HG03457 (cell line): Measurements from ENCODE around the gene RBM33.
"Not testable (repeated sequence)": the region's sequence is repeated elsewhere in the genome, so short reads cannot be mapped to it uniquely, and the experiment has no call there.

Source experiments
- ATAC-seq: cut with Tn5 transposase; IDR thresholded peaks from one replicate; pipeline ENCODE4 v1.9.1; 2021; ENCODE audit warnings: moderate number of reproducible peaks; ENCODE audit not compliant: unreplicated experiment

Gene RBM33

GRCh38 chr7:155662343-155663043 is 18.0 kb downstream of the RBM33 start:
- ATAC-seq = no peak

- ATAC-seq = no peak
These were observed 19.5 kb downstream of the RBM33 start for GRCh38 chr7:155663937-155664336.

- ATAC-seq = no peak
These were observed 20.9 kb downstream of the RBM33 start for GRCh38 chr7:155665079-155665956.

DNA sequence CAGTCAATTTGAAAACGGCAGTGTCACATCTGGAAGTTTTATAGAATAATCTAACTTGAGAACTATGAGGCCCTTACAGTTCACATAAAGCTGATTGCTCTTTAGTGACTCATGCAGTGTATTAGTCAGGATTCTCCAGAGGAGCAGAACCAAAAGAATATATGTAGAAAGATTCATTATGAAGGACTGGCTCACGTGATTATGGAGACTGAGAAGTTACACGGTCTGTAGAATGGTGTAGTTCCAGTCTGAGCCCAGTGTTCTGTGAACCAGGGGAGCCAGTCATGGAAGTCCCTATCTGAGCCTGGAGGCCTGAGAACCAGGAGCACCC is 21.5 kb downstream of the RBM33 start:
- ATAC-seq = no peak

DNA sequence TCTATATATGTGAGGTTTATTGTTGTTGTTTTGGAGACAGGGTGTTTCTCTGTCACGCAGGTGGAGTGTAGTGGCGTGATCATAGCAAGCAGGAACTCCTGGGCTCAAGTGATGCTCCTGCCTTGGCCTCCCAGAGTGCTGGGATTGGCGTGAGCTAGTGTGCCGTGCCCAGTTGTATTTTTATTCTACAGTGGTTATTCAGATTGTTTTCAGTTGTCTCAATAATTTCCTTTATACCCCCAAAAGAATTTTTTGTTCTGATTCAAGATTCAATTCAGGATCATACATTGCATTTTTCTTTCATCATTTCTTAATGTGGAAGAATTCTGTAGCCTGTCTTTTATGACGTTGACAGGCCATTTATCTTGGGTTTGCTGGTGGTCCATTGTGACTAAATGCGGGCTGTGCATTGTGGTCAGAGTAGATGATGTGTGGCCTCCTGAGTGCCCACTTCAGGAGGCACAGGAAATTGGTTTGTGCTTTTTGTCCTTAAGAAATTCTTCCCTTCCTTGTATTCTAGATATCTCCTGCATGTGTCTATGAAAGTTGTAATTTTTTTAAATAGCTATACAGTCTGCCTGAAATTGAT is 22.9 kb downstream of the RBM33 start:
- no peak for ATAC-seq

GRCh38 chr7:155669717-155670505 is 25.4 kb downstream of the RBM33 start:
- ATAC-seq = no peak

DNA sequence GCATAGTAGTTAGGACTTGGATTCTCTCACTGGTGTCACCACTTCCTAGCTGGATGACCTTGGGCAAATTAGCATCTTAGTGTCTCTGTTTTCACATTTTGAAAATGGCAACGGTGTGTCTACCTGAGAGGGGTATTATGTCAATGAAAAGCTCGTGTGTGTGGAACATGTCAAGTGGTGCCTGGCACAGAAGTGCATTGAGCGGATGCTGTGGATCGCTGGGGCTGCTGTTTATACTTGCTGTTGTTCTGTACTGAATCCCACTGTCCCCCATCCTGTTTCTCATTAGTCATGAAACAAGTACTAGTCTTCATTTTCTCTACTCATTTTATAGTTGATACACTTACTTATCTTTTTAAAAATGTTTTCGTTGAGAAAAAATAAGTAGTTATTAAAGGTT is 26.1 kb downstream of the RBM33 start:
- no peak for ATAC-seq

DNA sequence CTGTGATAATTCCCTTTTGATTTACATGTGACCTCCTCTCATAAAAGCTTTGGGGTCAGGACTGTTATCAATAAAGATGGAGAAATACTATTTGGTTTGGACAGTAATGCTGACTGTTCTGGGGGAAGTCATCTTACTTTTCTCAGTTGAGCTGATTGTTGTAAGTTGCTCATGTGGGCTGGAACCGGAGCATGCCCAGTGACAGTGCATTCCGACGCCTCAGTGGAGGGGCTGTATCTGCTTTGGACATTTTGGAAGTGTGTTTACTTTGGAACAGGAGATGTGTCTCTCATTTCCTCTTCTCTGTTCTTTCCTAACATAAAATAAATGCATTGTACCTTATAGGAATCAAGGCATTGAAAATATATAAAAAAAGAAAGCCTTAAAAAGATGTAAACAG is 30.1 kb downstream of the RBM33 start:
- no peak for ATAC-seq

GRCh38 chr7:155676052-155676451 is 31.6 kb downstream of the RBM33 start:
- ATAC-seq = no peak

GRCh38 chr7:155677688-155678087 is 33.2 kb downstream of the RBM33 start:
- no peak for ATAC-seq

GRCh38 chr7:155680124-155680523 is 35.7 kb downstream of the RBM33 start:
- no peak for ATAC-seq

DNA sequence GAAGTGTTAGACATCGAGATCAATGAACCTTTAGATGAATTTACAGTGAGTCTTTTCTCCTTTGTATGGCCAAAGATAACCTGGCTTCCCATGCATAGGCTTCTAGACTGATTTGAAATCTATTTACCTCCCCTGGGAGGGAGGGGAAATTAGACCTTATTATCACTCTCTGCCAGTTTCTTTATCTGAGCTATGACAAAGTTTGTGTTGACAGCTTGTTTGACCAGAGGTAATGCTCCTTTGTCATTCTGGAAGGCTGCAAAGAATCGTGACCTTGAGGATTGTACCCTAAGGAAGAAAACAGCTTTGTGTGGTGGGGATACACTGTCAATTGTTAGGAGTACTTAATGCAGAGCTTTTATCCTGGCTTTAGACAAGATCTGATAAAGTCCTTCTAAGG is 36.4 kb downstream of the RBM33 start:
- ATAC-seq = no peak

GRCh38 chr7:155681663-155682062 is 37.2 kb downstream of the RBM33 start:
- no peak for ATAC-seq

GRCh38 chr7:155682484-155682883 is 38.0 kb downstream of the RBM33 start:
- no peak for ATAC-seq

GRCh38 chr7:155683098-155683497 is 38.6 kb downstream of the RBM33 start:
- no peak for ATAC-seq

- ATAC-seq = no peak
These were observed 39.3 kb downstream of the RBM33 start for GRCh38 chr7:155683714-155684113.

GRCh38 chr7:155684543-155684942 is 40.1 kb downstream of the RBM33 start:
- ATAC-seq = no peak

DNA sequence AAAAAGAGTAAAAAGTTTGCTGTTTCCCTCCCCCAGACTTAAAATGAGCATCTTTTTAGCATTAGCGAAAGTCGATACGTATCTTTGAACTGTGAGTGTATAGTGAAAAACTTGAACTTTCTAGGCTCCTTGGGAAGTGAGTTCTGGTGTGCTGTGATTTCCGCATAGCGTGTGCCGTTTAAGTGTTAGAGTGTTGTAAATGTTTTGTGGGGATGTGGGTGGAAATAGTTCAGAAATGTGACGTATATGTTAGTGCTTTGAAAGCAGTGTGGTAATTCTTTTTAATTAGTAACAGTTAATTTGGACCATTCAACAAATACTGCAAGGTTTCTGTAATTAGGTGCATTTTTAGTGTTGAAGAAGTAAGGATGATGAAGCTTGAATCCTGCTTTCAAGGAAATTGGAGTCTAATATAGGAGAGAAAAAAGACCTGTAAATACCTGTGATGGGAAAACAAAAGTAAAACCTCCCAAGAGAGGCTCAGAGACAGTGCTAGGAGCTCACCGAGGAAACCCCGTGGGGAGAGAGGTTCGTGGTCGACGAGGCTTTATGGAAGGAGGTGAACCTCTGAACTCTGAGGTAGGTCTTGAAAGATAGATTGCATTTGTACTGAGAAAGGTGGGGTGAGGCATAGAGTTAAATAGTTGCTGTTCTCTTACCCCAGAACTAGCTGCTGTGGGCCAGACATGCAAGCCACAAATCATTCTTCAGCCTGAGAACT is 40.8 kb downstream of the RBM33 start:
- peak; percentile 89 for ATAC-seq

DNA sequence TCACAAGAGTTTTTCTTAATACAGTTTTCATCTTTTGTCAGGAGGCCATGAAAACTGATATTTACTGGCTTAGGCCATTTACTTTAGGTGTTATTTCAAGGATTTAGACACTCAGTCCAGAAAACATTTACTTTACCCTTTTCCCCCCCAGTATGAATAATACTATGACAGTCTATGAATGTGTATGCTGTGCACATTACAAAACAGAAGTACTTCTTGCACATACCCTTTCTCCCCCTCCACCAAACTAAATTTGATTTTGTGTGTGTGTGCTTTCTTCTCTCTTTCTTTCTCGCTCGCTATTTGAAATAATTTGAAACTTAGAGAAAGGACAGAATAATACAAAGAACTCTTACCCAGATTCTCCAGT is 41.3 kb downstream of the RBM33 start:
- ATAC-seq = no peak

DNA sequence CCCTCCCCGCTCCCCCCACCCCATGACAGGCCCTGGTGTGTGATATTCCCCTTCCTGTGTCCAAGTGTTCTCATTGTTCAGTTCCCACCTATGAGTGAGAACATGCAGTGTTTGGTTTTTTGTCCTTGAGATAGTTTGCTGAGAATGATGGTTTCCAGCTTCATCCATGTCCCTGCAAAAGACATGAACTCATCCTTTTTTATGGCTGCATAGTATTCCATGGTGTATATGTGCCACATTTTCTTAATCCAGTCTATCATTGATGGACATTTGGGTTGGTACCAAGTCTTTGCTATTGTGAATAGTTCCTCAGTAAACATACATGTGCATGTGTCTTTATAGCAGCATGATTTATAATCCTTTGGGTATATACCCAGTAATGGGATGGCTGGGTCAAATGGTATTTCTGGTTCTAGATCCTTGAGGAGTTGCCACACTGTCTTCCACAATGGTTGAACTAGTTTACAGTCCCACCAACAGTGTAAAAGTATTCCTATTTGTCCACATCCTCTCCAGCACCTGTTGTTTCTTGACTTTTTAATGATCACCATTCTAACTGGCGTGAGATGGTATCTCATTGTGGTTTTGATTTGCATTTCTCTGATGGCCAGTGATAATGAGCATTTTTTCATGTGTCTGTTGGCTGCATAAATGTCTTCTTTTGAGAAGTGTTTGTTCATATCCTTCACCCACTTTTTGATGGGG is 42.3 kb downstream of the RBM33 start:
- ATAC-seq = not testable (repeated sequence)
